Natural killer cell treated with Interleukin-12 subunit alpha and Interleukin-12 subunit beta and Interleukin-15 and Interleukin-18, amount 100 ng/mL, for 72 hours (primary cell): Measurements from ENCODE around the gene PAM16. TPM values are rescaled to one million over a fixed set of nuclear protein-coding genes. Genes with fewer than 3 reads are reported as not detected.
A peak's percentile ranks its signal among the peaks of the same experiment; 100 is the strongest.

Experiments
- ATAC-seq, 2 donors: fragments of 150-1000 bp; cut with Tn5 transposase in 1 of 2; sonication (Bioruptor Pico), chemical (Tn5 transposase) in 1 of 2; 2 replicates each; pipeline ENCODE4 v1.10.0; 2021
- DNase-seq: peaks from one replicate; pipeline ENCODE4 v3.0.0; 2022; ENCODE audit warnings: low spot score
- H3K27ac Mint-ChIP-seq, 2 donors: 1 replicate in 1 of 2; 2 replicates in 1 of 2; pipeline ENCODE4 v1.8.0; 2022; ENCODE audit warnings: mixed read lengths in 2 of 2, mild to moderate bottlenecking in 1 of 2, moderate library complexity in 1 of 2
- H3K27me3 Mint-ChIP-seq, 2 donors: 1 replicate in 1 of 2; 2 replicates in 1 of 2; pipeline ENCODE4 v1.8.0; 2022; ENCODE audit warnings: mixed read lengths in 2 of 2
- H3K36me3 Mint-ChIP-seq: one replicate; pipeline ENCODE4 v1.8.0; 2022; ENCODE audit warnings: mixed read lengths
- H3K4me1 Mint-ChIP-seq, 2 donors: 1 replicate in 1 of 2; 2 replicates in 1 of 2; pipeline ENCODE4 v1.8.0; 2022; ENCODE audit warnings: low read depth in 2 of 2, mixed read lengths in 2 of 2, mild to moderate bottlenecking in 1 of 2
- H3K4me3 Mint-ChIP-seq: one replicate; pipeline ENCODE4 v1.8.0; 2022; ENCODE audit warnings: mixed read lengths
- H3K9me3 Mint-ChIP-seq: 2 replicates; pipeline ENCODE4 v1.8.0; 2022; ENCODE audit warnings: mixed read lengths
- total RNA-seq, 2 donors: library from RNA; stranded (reverse); gene quantifications; one replicate each; pipeline ENCODE4 v1.2.3, GENCODE V29; 2022

PAM16 gene
- total RNA-seq, 2 donors from 2014 or later, result 59.0 to 114 TPM

GRCh38 chr16:4358831-4359561 lies 7.9 kb upstream of the PAM16 start:
- Mint-ChIP-seq H3K4me3 (no peak overlapping the region), H3K27me3 (no peaks in the 10 kb centered on the region), H3K4me1 (peaks cover 0 to 7% of the 10 kb centered on the region in 2 donors), H3K27ac (peak overlapping the region in 1 of 2 donors; percentile 65), H3K36me3 (no peaks in the 10 kb centered on the region), H3K9me3 (no peaks in the 10 kb centered on the region)
- ATAC-seq (peak; percentile 54 to 70), DNase-seq (peak; percentile 78)

- Mint-ChIP-seq H3K36me3 (no peaks in the 10 kb centered on the region), H3K4me1 (peaks cover 0 to 7% of the 10 kb centered on the region in 2 donors), H3K4me3 (no peak overlapping the region), H3K27me3 (no peaks in the 10 kb centered on the region), H3K9me3 (no peaks in the 10 kb centered on the region), H3K27ac (no peak overlapping the region)
- ATAC-seq (no peak), DNase-seq (no peak)
Measured at GRCh38 chr16:4358236-4358635, 7.1 kb upstream of the PAM16 start.

GRCh38 chr16:4356820-4357219 lies 5.7 kb upstream of the PAM16 start:
- H3K9me3 Mint-ChIP-seq, result no peaks in the 10 kb centered on the region
- DNase-seq, result no peak
- ATAC-seq, result no peak
- H3K27ac Mint-ChIP-seq, result no peak overlapping the region
- H3K4me1 Mint-ChIP-seq, result peaks cover under 1 to 7% of the 10 kb centered on the region in 2 donors
- H3K36me3 Mint-ChIP-seq, result no peaks in the 10 kb centered on the region
- H3K4me3 Mint-ChIP-seq, result no peak overlapping the region
- no peaks in the 10 kb centered on the region for H3K27me3 Mint-ChIP-seq

GRCh38 chr16:4354512-4355409 lies 3.6 kb upstream of the PAM16 start:
- no peak overlapping the region for H3K27ac Mint-ChIP-seq
- ATAC-seq, result no peak
- no peak overlapping the region for H3K4me3 Mint-ChIP-seq
- no peaks in the 10 kb centered on the region for H3K27me3 Mint-ChIP-seq
- no peak for DNase-seq
- no peaks in the 10 kb centered on the region for H3K9me3 Mint-ChIP-seq
- peaks cover 5 to 9% of the 10 kb centered on the region in 2 donors for H3K4me1 Mint-ChIP-seq
- no peaks in the 10 kb centered on the region for H3K36me3 Mint-ChIP-seq

DNA sequence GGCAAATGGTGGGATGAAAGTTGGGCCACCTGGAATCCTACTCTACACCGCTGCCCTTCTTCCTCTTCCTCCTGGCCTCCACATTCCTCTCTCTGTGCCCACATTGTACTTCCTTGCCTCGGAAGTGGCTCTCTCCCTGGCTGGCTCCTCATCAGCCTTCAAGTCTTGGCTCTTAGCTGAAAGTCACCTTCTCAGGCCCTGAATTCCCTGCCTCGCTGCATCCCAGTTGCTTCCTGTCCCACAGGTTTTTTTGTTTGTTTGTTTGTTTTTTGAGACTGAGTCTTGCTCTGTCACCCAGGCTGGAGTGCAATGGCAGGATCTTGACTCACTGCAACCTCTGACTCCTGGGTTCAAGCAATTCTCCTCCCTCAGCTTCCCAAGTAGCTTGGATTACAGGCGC lies 2.6 kb upstream of the PAM16 start:
- Mint-ChIP-seq H3K4me3 (no peak overlapping the region), H3K27me3 (no peaks in the 10 kb centered on the region), H3K9me3 (no peaks in the 10 kb centered on the region), H3K27ac (no peak overlapping the region), H3K36me3 (no peaks in the 10 kb centered on the region), H3K4me1 (peaks cover 5% of the 10 kb centered on the region in 2 donors)
- no peak for ATAC-seq
- no peak for DNase-seq

DNA sequence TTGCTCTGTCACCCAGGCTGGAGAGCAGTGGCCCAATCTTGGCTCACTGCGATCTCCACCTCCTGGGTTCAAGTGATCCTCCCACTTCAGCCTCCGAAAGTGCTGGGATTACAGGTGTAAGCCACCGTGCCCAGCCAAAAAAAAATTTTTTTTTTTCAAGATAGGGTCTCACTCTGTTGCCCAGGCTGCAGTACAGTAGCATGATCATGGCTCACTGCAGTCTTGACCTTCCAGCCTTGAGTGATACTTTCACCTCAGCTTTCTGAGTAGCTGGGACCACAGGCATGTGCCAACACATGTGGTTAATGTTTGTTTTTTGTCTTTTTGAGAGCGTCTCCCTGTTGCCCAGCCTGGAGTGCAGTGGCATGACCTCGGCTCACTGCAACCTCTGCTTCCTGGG lies 1.7 kb upstream of the PAM16 start:
- Mint-ChIP-seq H3K27ac (no peak overlapping the region), H3K36me3 (no peaks in the 10 kb centered on the region), H3K4me3 (no peak overlapping the region), H3K27me3 (no peaks in the 10 kb centered on the region), H3K9me3 (no peaks in the 10 kb centered on the region), H3K4me1 (peaks cover 5 to 11% of the 10 kb centered on the region in 2 donors)
- ATAC-seq (no peak), DNase-seq (no peak)

- DNase-seq (no peak), ATAC-seq (no peak)
- no peaks in the 10 kb centered on the region for H3K9me3 Mint-ChIP-seq
- H3K27ac Mint-ChIP-seq, result peak overlapping the region in 1 of 2 donors; percentile 80
- no peaks in the 10 kb centered on the region for H3K27me3 Mint-ChIP-seq
- H3K36me3 Mint-ChIP-seq, result no peaks in the 10 kb centered on the region
- H3K4me1 Mint-ChIP-seq, result peaks cover 5 to 15% of the 10 kb centered on the region in 2 donors
- H3K4me3 Mint-ChIP-seq, result peak overlapping the region; percentile 89
Measured at GRCh38 chr16:4351880-4352279, 759 bp upstream of the PAM16 start.

DNA sequence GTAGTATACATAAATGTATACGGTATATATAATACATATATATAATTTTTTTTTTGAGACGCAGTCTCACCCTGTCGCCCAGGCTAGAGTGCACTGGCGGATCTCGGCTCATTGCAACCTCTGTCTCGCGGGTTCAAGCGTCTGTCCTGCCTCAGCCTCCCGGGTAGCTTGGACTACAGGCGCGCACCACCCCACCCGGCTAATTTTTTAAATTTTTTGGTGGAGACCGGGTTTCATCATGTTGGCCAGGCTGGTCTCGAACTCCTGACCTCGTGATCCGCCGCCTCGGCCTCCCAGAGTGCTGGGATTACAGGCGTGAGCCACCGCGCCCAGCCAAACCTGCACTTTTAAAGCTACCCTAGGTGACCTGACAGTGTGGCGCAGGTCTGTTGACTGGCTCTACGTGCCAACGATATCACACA lies 745 bp downstream of the PAM16 start:
- ATAC-seq (peak in 1 of 2 donors; percentile 10), DNase-seq (no peak)
- no peaks in the 10 kb centered on the region for H3K36me3 Mint-ChIP-seq
- peak overlapping the region; percentile 89 for H3K4me3 Mint-ChIP-seq
- no peaks in the 10 kb centered on the region for H3K27me3 Mint-ChIP-seq
- no peaks in the 10 kb centered on the region for H3K9me3 Mint-ChIP-seq
- H3K4me1 Mint-ChIP-seq, result peaks cover 5 to 21% of the 10 kb centered on the region in 2 donors
- H3K27ac Mint-ChIP-seq, result peak overlapping the region; percentile 80 to 84

- Mint-ChIP-seq H3K9me3 (no peaks in the 10 kb centered on the region), H3K36me3 (no peaks in the 10 kb centered on the region), H3K4me1 (peaks cover 10 to 22% of the 10 kb centered on the region in 2 donors), H3K4me3 (peak overlapping the region; percentile 30), H3K27me3 (no peaks in the 10 kb centered on the region), H3K27ac (no peak overlapping the region)
- ATAC-seq (no peak), DNase-seq (no peak)
Measured at GRCh38 chr16:4349332-4349731, 1.8 kb downstream of the PAM16 start.

DNA sequence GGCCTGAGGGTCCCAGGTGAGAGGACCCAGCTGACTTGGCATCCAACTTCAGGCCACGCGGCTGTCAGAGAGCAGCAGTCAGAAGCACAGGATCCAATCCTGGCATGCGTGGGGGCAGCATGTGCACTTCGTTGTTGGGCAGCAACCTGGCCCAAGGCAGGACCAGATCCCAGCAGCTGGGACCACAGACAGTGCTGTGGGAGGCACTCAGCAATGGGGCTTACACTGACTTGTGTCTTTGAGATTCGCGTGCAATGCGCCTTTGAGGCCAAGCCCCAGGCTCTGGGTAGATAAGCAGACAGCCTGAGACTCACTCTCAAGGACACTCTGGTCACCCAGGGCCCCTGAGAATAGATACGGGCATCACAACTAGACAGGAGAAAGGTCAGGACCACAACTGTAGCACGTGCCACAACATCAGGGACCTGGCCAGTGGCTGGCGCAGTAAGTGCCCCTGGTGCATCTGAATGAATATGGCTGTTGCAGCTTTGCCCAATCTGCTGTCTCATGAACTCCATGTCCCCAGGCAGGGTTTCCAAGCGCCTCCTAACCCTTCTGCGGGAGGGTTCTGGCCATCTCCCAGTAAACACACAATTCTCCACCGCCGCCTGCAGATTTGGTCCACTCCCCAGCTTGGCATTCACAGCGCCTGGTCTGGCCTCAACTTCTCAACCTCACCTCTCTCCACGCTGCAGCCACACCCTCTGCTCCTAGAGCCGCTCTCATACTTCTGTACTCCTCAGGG lies 3.2 kb downstream of the PAM16 start:
- ATAC-seq (no peak), DNase-seq (no peak)
- Mint-ChIP-seq H3K9me3 (no peaks in the 10 kb centered on the region), H3K27me3 (no peaks in the 10 kb centered on the region), H3K27ac (peak overlapping the region in 1 of 2 donors; percentile 72), H3K4me3 (no peak overlapping the region), H3K4me1 (peaks cover 10 to 25% of the 10 kb centered on the region in 2 donors), H3K36me3 (no peaks in the 10 kb centered on the region)

DNA sequence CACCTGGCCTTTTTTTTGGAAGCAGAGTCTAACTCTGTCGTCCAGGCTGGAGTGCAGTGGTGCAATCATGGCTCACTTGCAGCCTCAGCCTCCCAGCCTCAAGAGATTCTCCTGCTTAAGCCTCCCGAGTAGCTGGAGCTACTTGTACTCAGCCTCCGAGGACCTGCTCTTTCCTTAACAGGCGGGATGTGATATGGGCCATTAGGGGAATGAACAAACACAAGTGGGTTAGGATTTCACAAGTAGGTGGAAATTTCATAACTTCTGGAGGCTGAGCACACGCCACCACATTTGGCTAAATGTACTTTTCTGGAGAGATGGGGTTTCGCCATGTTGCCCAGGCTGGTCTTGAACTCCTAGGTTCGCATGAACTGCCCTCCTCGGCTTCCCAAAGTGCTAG lies 4.1 kb downstream of the PAM16 start:
- no peak for ATAC-seq
- H3K36me3 Mint-ChIP-seq, result no peaks in the 10 kb centered on the region
- H3K27me3 Mint-ChIP-seq, result no peaks in the 10 kb centered on the region
- no peak for DNase-seq
- no peak overlapping the region for H3K4me3 Mint-ChIP-seq
- peak overlapping the region; percentile 18 to 29 for H3K27ac Mint-ChIP-seq
- H3K9me3 Mint-ChIP-seq, result no peaks in the 10 kb centered on the region
- peaks cover 10 to 25% of the 10 kb centered on the region in 2 donors for H3K4me1 Mint-ChIP-seq

DNA sequence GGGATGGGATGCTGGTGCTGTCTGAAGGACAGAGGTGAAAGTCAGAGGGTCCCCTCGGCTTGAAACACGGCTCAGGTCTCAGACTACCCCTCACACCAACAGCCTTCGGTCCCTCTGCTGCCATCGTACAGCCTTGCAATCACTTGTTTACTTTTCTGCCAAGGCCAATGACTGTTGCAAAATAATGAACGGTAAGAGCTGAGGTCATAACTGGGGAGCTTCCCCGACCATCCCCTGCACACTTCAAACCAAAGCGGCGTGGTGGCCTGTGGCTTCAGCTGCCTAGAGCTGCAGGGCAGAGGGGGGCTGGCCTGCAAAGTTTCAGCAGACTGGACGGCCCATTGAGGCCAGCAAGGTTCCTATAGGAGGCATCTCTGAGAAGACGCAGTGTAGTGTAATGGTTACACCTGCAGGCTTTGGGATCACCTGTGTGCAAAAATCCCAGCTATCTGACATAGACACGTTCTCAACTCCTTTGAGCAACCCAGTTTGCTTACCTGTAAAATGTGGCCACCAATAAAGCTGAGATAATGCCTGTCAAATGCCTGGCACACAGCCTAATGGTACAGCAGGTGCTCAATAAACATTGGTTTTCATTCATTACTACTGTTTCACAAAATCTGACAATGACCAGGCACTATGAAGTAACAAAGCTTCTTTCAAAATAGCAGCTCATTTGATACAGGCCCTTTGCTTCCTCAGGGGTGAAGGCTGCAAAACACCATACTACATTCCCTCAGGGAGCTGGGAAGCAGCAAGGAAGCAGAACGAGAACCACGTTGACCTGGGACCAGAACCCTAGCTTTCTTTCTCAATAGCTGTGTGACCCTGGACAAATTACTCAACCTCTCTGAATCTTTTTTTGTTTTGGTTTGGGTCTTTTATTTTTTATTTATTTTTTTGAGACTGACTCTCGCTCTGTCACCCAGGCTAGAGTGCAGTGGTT lies 5.0 kb downstream of the PAM16 start:
- Mint-ChIP-seq H3K4me1 (peaks cover 4 to 23% of the 10 kb centered on the region in 2 donors), H3K4me3 (no peak overlapping the region), H3K27me3 (no peaks in the 10 kb centered on the region), H3K9me3 (no peaks in the 10 kb centered on the region), H3K36me3 (no peaks in the 10 kb centered on the region), H3K27ac (peak overlapping the region; percentile 29 to 53)
- ATAC-seq, result peak; percentile 41 to 54
- no peak for DNase-seq
